Mononuclear cell (primary cell): Measurements from ENCODE around the gene MAN1A2. TPM values are rescaled to one million over a fixed set of nuclear protein-coding genes. Genes with fewer than 3 reads are reported as not detected.

ENCODE experiments used
- H3K27me3 ChIP-seq: 2 replicates; pipeline ENCODE4 v1.6.0; 2011; ENCODE audit warnings: low read length, control low read depth; ENCODE audit not compliant: insufficient read depth
- H3K4me1 ChIP-seq: 2 replicates; pipeline ENCODE4 v1.5.1; 2011; ENCODE audit warnings: mild to moderate bottlenecking, low read length, control low read depth; ENCODE audit not compliant: insufficient read depth
- H3K4me3 ChIP-seq: 2 replicates; pipeline ENCODE4 v1.5.1; 2011; ENCODE audit warnings: mild to moderate bottlenecking, low read length, moderate library complexity
- H3K9me3 ChIP-seq: 2 replicates; pipeline ENCODE4 v1.5.1; 2011; ENCODE audit warnings: low read depth, mild to moderate bottlenecking, control low read depth, low read length
- total RNA-seq: library from RNA; depleted of rRNA; stranded (reverse); fragments of >200 nt; gene quantifications from one replicate; pipeline ENCODE4 v1.2.3, GENCODE V29; 2012

MAN1A2 gene
- total RNA-seq, 1 donor: 48.9 TPM

DNA sequence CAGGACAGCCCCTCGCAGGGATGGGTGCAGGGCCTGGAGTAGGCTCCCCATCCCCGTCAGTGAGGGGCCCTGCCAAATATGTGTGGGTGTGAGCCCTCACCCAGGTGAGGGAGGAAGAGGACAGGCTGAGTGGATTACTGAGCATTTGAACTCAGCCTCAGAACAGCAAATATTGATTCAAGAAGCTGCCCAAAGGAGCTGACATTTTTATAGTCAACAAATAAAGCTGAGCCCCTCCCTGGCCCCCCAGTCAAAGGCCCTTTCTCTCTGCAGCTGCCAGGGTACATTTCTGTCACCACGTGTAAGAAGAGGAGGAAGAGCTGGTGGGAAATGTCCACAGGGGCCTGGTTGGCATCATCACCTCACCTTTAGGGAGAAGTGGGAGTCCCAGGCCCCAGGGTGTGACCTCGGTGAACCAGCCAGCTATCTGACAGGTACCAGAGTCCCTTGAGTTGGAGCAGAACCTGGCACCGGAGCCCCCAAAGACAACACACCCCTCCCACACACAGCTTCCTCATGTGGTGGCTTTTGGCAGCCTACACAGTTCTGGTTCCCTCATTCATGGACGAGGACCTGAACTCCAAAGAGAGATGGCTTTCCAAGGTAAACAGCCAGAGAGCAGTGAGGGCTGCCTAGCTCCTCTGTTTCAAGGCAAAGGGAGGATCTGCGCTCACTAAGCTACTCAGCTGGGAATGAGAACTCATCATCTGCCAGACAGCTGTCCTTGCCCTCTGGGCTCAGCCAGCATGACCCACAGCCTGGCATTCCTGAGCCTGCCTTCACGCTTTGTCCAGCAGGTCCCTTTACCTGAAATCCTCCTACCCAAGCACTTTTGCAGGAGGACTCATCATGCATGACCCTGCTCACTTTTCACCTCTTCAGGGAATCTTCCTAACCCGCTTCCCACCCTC, 195.6 kb downstream of the MAN1A2 start:
- Histone ChIP-seq H3K4me3 (no peak overlapping the region), H3K27me3 (no peaks in the 10 kb centered on the region), H3K9me3 (no peaks in the 10 kb centered on the region), H3K4me1 (peaks cover 8% of the 10 kb centered on the region)

DNA sequence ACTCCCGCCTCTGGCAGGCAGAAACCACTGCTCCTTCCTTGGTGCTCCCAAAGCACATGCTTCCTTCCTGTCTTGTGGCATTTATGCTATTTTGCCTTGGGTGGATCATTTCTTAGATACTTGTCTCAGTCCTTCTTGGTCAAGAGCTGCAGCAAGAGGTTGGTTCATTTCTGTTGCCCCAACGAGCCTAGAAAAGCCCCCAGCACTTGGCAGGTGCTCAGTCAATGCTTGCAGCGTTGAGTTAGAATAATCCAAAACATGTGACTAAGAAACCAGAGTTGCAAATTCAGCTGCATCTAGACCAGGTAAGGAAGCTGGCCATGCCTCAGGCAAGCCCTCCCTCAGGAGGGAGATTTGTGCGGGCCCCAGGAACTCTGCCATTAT, 196.2 kb downstream of the MAN1A2 start:
- no peaks in the 10 kb centered on the region for H3K27me3 ChIP-seq
- no peaks in the 10 kb centered on the region for H3K9me3 ChIP-seq
- peaks cover 8% of the 10 kb centered on the region for H3K4me1 ChIP-seq
- no peak overlapping the region for H3K4me3 ChIP-seq

DNA sequence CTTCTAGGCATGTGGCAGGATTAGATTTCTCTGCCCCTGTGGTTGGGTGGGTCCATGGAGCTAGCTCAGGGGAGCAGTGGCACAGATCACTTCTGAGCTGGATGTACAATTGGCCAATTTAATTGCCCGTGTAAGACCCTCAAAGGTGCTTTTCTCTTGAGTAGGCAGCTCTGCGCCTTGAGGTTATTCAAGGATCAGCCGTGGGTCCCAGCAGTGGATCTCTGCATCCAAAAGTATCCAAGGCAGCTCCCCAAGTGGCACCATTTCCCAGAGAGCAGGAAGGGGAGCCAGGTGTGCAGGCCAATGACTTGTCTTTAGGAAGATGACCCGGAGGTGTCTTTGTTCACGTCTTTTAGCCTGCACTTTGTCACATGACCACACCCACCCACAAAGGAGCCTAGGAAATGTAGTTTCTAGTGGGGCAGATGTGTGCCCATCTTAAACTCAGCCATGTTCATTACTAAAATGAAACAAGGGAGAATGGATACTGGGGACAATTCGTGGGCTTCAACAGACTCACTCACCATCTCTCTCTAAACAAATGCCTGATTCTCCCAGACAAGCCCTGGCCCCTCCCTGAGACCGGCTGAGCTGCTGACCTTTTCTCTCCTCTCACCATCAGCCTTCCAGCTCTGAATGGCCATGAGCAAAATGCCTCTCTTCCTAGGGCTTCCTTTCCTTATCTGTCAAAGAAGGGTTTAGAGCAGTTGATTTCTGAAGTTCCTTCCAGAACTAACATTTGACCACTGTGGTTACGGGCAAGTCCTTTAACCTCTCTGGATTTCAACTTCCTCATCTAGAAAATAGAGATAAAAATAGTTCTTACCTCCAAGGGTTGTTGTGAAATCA, 197.2 kb downstream of the MAN1A2 start:
- Histone ChIP-seq H3K9me3 (no peaks in the 10 kb centered on the region), H3K27me3 (no peaks in the 10 kb centered on the region), H3K4me3 (no peak overlapping the region), H3K4me1 (peaks cover 8% of the 10 kb centered on the region)

DNA sequence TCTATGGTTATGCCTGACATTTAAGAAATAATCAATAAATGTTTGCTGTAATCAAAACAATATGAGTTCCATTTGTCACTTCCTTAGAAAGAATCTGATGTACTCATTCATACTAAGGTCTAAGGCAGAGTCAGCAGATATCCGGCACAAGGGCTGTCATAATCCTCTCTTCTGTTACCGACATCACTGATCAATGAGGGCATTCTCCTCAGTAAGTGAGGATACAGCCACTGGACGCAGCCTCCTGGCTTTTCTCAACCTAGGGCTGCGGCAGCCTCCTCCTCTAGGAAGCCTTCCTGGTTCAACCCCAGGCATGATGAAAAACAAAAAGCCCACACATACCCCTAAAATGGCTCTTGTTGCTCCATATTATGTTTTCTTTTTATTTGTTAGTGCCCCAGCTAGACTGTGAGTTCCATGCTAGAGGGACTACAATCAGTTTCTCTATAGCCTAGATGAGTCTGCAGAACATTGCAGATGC, 197.9 kb downstream of the MAN1A2 start:
- Histone ChIP-seq H3K9me3 (no peaks in the 10 kb centered on the region), H3K27me3 (no peaks in the 10 kb centered on the region), H3K4me1 (peaks cover 8% of the 10 kb centered on the region), H3K4me3 (no peak overlapping the region)

DNA sequence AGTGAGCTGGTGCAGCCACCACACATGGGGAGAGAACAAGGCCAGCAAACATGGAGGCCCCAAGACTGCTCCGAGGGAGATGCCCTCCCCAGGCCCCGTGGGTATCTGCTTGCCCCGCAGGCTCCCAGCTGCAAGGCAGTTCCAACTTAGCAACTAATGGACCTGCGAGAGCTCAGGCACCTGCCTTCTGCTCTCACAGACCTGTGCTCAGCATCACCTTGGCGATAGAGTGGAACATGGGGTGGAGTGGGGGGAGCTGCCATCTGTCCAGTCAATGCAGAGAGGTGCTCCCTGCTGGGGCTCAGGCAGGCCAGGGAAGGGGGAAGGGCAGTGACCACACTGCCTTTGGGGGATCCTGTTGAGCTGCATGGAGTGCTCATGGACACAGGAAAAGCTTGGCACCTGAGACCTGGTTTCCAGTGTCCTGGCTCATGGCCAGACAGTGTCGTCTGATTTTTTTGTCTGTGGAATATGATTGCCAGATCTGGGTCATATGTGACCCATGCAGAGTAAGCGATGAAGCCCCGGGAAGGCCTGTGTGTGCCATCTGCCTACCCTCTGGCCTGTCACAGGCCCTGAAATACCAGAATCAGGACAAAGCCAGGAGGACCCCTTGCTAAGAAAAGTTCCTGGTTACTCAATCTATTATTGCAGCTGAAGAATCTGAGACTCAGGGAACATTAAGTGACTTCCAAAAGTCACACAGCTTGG, 198.7 kb downstream of the MAN1A2 start:
- no peaks in the 10 kb centered on the region for H3K9me3 ChIP-seq
- no peaks in the 10 kb centered on the region for H3K27me3 ChIP-seq
- H3K4me1 ChIP-seq: peaks cover 8% of the 10 kb centered on the region
- H3K4me3 ChIP-seq: no peak overlapping the region

DNA sequence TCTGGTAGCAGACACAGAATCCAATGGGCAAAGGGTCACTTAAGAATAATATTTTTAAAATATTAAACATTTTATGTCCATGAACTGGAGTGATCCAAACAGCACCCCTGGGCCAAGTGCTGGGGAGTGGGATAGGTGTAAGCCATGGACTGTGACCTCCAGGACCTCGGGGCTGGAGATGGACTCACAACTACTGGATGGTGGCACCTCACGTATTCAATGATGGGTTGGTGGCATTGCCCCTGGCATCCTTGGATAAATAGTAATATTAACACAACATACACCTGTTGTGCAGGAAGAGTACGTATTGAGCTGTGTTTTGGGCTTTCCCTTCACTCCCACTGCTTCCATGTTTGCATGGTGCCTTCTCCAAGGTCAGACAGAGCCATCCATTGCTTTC, 199.3 kb downstream of the MAN1A2 start:
- no peaks in the 10 kb centered on the region for H3K27me3 ChIP-seq
- peaks cover 8% of the 10 kb centered on the region for H3K4me1 ChIP-seq
- no peak overlapping the region for H3K4me3 ChIP-seq
- no peaks in the 10 kb centered on the region for H3K9me3 ChIP-seq

DNA sequence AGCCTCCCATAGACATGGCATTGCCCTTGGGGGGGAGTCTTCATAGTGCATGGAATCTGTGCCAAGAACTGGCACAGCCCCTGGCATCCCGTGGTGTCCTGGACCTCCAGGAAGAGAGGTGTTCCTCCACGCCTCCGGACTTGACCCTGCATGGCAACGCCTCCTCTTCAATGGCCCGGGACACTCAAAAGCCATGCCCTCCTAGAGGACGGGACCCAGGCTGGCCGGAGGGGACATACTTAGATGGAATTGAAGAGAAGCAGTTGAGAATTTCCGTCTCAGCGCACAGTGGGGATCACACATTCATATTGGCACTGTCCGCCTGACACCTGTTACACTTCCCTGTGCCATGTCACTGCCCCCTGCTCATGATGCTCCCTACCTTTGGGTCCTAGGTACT, 200.2 kb downstream of the MAN1A2 start:
- Histone ChIP-seq H3K4me1 (peaks cover 11% of the 10 kb centered on the region), H3K4me3 (no peak overlapping the region), H3K9me3 (no peaks in the 10 kb centered on the region), H3K27me3 (no peaks in the 10 kb centered on the region)

DNA sequence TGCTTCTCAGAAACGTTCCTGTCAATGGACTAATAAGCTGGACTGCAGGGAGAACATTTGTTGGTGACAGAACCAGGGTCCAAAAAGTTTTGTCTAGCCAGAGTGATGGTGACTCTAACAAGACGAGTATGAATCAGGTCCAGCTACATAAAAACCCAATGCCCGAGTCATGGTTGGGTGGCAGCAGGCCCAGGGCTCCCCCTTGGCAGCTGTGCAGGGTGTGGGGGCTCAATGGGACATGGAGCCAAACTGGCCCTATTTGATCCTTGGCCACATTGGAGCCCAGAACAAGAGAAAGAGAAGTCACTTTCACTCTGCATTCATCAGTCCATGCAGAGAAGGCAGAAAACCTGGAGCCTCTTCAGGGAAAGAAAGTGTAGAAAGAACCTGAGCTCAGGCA, 200.7 kb downstream of the MAN1A2 start:
- Histone ChIP-seq H3K9me3 (no peaks in the 10 kb centered on the region), H3K4me3 (no peak overlapping the region), H3K27me3 (no peaks in the 10 kb centered on the region), H3K4me1 (peaks cover 16% of the 10 kb centered on the region)

DNA sequence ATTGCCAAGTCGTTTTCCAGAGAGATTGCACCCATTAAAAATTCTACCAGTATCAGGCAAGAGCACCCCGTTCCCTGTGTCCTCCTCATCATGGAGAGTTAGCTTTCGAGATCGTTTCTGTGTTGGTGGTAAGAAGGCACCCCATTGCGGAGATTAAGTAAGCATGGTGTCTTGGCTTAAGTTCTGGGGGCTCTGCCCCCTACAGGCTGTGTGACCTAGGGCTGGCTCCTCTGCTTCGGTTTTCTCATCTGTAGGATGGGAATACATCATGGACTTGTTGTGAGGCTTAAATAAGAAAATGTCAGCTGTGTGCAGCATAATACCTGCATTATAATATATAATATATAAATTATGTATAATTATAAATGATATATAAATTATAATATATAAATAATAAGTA, 201.8 kb downstream of the MAN1A2 start:
- peaks cover 21% of the 10 kb centered on the region for H3K4me1 ChIP-seq
- H3K9me3 ChIP-seq: no peaks in the 10 kb centered on the region
- no peaks in the 10 kb centered on the region for H3K27me3 ChIP-seq
- no peak overlapping the region for H3K4me3 ChIP-seq

DNA sequence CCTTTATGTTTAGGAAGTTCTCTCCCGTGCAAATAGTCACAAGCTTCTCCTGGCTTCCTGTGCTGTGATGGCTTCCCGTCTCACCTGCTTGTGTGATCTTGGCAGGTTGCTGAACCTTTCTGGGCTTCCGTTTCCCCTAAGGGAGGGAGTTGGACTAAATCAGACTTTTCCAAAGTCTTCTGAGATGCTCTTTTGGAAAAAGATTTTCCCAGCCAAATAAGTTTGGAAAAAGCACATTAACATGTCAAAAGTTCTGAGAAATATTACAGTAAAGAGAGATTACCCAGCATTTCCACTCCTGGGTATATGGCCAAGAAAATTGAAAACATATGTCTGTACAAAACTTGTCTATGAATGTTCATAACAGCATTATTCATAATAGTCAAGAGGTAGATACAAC, 202.6 kb downstream of the MAN1A2 start:
- H3K4me1 ChIP-seq: peaks cover 16% of the 10 kb centered on the region
- H3K27me3 ChIP-seq: no peaks in the 10 kb centered on the region
- H3K4me3 ChIP-seq: no peak overlapping the region
- H3K9me3 ChIP-seq: no peaks in the 10 kb centered on the region

DNA sequence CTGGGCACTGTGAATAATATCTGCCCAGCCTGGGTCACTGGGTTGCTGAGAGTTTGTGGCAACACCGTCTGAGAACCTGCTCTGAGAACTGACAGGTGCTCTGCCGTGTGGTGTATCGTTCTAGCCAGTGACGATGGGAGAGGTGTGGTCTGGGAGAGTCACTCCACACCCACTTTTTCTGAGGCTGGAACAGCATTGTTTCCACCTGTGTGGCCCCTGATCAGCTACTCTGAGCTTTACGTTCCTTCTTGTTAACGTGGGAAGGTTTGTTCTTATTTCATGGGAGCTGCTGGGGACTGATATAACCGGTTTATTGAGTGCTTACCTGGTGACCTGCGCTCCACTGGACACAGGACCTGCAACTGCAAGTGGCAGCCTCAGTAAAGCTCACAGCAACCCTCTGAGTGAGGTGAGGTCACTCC, 203.8 kb downstream of the MAN1A2 start:
- Histone ChIP-seq H3K4me1 (peaks cover 12% of the 10 kb centered on the region), H3K27me3 (no peaks in the 10 kb centered on the region), H3K9me3 (no peaks in the 10 kb centered on the region)

DNA sequence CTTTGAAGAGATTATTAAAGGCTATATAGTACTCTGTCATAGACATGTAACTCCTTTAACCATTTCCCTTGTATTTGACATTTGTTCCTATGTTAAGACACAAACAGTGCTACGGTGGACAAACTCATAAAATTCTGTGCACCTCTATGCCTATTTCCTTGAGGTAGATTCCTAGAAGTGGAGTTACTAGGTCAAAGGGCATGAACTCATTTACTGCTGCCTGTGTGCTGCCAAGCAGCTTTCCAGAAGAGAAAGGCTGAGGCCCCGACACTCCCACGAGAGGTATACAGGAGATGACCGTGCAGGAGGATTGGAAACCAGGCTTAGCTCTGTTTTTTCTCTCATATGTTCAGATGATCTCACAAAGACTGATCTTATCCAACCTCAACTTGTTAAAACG, 204.2 kb downstream of the MAN1A2 start:
- Histone ChIP-seq H3K9me3 (no peaks in the 10 kb centered on the region), H3K27me3 (no peaks in the 10 kb centered on the region), H3K4me1 (peaks cover 12% of the 10 kb centered on the region), H3K4me3 (no peak overlapping the region)

More for the DNA sequence above, 203.8 kb downstream of the MAN1A2 start:
- no peak overlapping the region for H3K4me3 ChIP-seq

DNA sequence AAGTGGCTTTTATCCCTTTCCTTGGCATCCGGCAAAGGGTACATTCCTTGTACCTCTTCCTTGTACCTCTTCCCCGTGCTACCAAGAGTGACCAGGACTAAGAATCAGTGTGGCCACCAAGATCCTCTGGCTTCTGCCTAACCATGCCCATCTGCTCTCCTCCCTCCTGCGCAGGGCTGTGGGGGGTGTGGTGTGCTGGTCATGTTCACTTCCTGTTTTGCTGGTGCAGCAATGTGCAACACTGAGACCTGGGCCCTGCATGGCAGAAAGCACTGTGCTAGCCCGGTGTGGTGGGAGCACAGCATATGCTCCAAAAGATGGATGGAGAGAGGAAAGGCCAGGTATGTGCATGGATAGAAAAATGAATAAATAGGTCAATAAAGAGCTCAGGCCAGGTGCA, 205.3 kb downstream of the MAN1A2 start:
- no peak overlapping the region for H3K4me3 ChIP-seq
- peaks cover 12% of the 10 kb centered on the region for H3K4me1 ChIP-seq
- H3K27me3 ChIP-seq: no peaks in the 10 kb centered on the region
- H3K9me3 ChIP-seq: no peaks in the 10 kb centered on the region

DNA sequence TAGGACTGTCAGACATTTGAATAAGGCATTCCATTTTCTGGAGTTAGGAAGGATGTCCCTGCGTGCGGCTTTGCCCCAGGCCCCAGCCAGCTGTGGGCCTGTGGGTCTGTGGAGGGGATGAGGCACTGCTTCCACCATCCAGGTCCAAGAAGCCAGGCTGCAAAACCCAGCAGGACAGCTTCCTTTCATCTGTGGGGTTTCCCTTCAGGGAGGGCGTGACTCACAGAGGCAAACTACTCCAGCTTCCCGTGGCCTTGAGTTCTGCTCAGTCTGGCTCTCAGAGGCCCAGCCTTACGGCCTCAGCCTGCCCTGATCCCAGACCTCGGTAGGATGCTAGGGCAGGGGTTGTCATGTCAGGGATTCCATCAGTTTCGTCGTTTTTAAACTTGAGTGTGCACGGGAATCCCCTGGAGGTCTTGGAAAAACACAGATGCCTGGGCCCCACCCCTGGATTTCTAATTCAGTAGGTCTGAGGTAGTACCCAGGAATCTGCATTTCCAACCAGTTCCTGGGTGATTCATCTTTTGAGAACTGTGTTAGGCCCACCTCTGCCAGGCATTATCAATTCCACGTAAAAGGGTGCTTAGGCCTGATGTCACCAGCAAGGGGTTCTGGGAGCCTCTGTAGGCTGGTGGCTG, 206.3 kb downstream of the MAN1A2 start:
- H3K27me3 ChIP-seq: no peaks in the 10 kb centered on the region
- no peaks in the 10 kb centered on the region for H3K9me3 ChIP-seq
- peaks cover 12% of the 10 kb centered on the region for H3K4me1 ChIP-seq
- H3K4me3 ChIP-seq: no peak overlapping the region
